Astrocyte (in vitro differentiated cells and primary cell): ENCODE measurements around the gene GPR156. TPM values are rescaled to one million over a fixed set of nuclear protein-coding genes. Genes with fewer than 3 reads are reported as not detected.

Source experiments
- DNase-seq: peaks from one replicate; pipeline ENCODE4 v3.0.0-alpha.2; 2010; ENCODE audit warnings: low read depth
- FAIRE-seq: peaks from 2 replicates; lab custom pipeline; 2011; peaks lifted over from hg19 to GRCh38; lab: Jason Lieb, UNC
- H2AFZ ChIP-seq: 2 replicates; pipeline ENCODE4 v1.6.0; 2012; ENCODE audit warnings: low read depth, low read length, inconsistent platforms
- H3K27ac ChIP-seq: 2 replicates; pipeline ENCODE4 v1.5.1; 2011; ENCODE audit warnings: low read depth, low read length, inconsistent platforms
- H3K27me3 ChIP-seq: 2 replicates; pipeline ENCODE4 v1.6.0; 2011; ENCODE audit warnings: low read length, inconsistent platforms; ENCODE audit not compliant: insufficient read depth
- H3K36me3 ChIP-seq: 2 replicates; pipeline ENCODE4 v1.5.1; 2011; ENCODE audit warnings: low read length, inconsistent platforms; ENCODE audit not compliant: insufficient read depth
- H3K4me1 ChIP-seq: 2 replicates; pipeline ENCODE4 v1.5.1; 2011; ENCODE audit warnings: low read length, inconsistent platforms; ENCODE audit not compliant: insufficient read depth
- H3K4me2 ChIP-seq: 2 replicates; pipeline ENCODE4 v1.6.0; 2012; ENCODE audit warnings: low read length, inconsistent platforms
- H3K4me3 ChIP-seq: 2 replicates; pipeline ENCODE4 v1.5.1; 2011; ENCODE audit warnings: low read depth, mild to moderate bottlenecking, low read length, inconsistent platforms; ENCODE audit not compliant: insufficient read depth
- H3K79me2 ChIP-seq: 2 replicates; pipeline ENCODE4 v1.6.0; 2012; ENCODE audit warnings: mild to moderate bottlenecking, low read length, inconsistent platforms; ENCODE audit not compliant: insufficient read depth
- H3K9ac ChIP-seq: 2 replicates; pipeline ENCODE4 v1.6.0; 2012; ENCODE audit warnings: mild to moderate bottlenecking, low read length, inconsistent platforms
- H3K9me3 ChIP-seq: 2 replicates; pipeline ENCODE4 v1.5.1; 2012; ENCODE audit warnings: low read depth, mild to moderate bottlenecking, low read length, inconsistent platforms; ENCODE audit not compliant: insufficient read depth
- H4K20me1 ChIP-seq: 2 replicates; pipeline ENCODE4 v1.6.0; 2012; ENCODE audit warnings: low read length, inconsistent platforms; ENCODE audit not compliant: insufficient read depth
- H3K27ac Mint-ChIP-seq: one replicate; pipeline ENCODE4 v1.8.0; 2021; ENCODE audit warnings: mild to moderate bottlenecking, mixed read lengths; ENCODE audit not compliant: unreplicated experiment
- H3K27me3 Mint-ChIP-seq: one replicate; pipeline ENCODE4 v1.8.0; 2021; ENCODE audit warnings: low read depth, mixed read lengths; ENCODE audit not compliant: unreplicated experiment
- H3K36me3 Mint-ChIP-seq: one replicate; pipeline ENCODE4 v1.8.0; 2021; ENCODE audit warnings: low read depth, mixed read lengths; ENCODE audit not compliant: unreplicated experiment
- H3K4me1 Mint-ChIP-seq: one replicate; pipeline ENCODE4 v1.8.0; 2021; ENCODE audit warnings: low read depth, mixed read lengths; ENCODE audit not compliant: unreplicated experiment
- H3K4me3 Mint-ChIP-seq: one replicate; pipeline ENCODE4 v1.8.0; 2021; ENCODE audit warnings: mild to moderate bottlenecking, moderate library complexity, mixed read lengths; ENCODE audit not compliant: unreplicated experiment
- H3K9me3 Mint-ChIP-seq: one replicate; pipeline ENCODE4 v1.8.0; 2021; ENCODE audit warnings: mild to moderate bottlenecking, mixed read lengths; ENCODE audit not compliant: unreplicated experiment
- CTCF ChIP-seq: IDR thresholded peaks from 2 replicates; pipeline ENCODE4 v1.5.1; 2011; ENCODE audit warnings: low read depth, mild to moderate bottlenecking, inconsistent platforms, low read length, moderate library complexity; ENCODE audit not compliant: insufficient read depth
- EZH2 ChIP-seq: IDR thresholded peaks from 2 replicates; pipeline ENCODE4 v1.6.1; 2012; ENCODE audit warnings: mild to moderate bottlenecking, low read length, inconsistent platforms; ENCODE audit not compliant: insufficient read depth
- total RNA-seq: library from RNA; stranded (reverse); gene quantifications from 2 replicates; pipeline ENCODE4 v1.2.1, GENCODE V29; 2021

The GPR156 gene
- total RNA-seq, 1 donor from 2014 or later, result 0.39 TPM

- Histone ChIP-seq H3K27me3 (no peaks in the 10 kb centered on the region), H3K9me3 (no peaks in the 10 kb centered on the region), H3K4me2 (no peak overlapping the region), H3K79me2 (no peaks in the 10 kb centered on the region), H3K4me1 (no peaks in the 10 kb centered on the region), H2AFZ (no peak overlapping the region), H3K9ac (no peak overlapping the region), H4K20me1 (no peaks in the 10 kb centered on the region), H3K36me3 (no peaks in the 10 kb centered on the region), H3K4me3 (no peak overlapping the region), H3K27ac (no peak overlapping the region)
- Mint-ChIP-seq H3K27me3 (no peaks in the 10 kb centered on the region), H3K27ac (no peak overlapping the region), H3K9me3 (no peaks in the 10 kb centered on the region), H3K4me3 (no peak overlapping the region), H3K4me1 (no peaks in the 10 kb centered on the region), H3K36me3 (peaks cover 4% of the 10 kb centered on the region)
- TF ChIP-seq EZH2, result no peak
- TF ChIP-seq CTCF, result no peak
- DNase-seq (no peak), FAIRE-seq (no peak)
Observed at GRCh38 chr3:120304616-120305015, 19.6 kb upstream of the GPR156 start.

GRCh38 chr3:120302361-120302760 is 17.3 kb upstream of the GPR156 start:
- Histone ChIP-seq H3K9me3 (no peaks in the 10 kb centered on the region), H2AFZ (no peak overlapping the region), H3K4me2 (no peak overlapping the region), H3K4me3 (no peak overlapping the region), H3K9ac (no peak overlapping the region), H3K4me1 (no peaks in the 10 kb centered on the region), H3K27me3 (no peaks in the 10 kb centered on the region), H4K20me1 (no peaks in the 10 kb centered on the region), H3K27ac (no peak overlapping the region), H3K79me2 (no peaks in the 10 kb centered on the region), H3K36me3 (no peaks in the 10 kb centered on the region)
- no peak for TF ChIP-seq EZH2
- H3K27ac Mint-ChIP-seq, result no peak overlapping the region
- no peaks in the 10 kb centered on the region for H3K27me3 Mint-ChIP-seq
- no peak overlapping the region for H3K4me3 Mint-ChIP-seq
- FAIRE-seq (no peak), DNase-seq (no peak)
- peaks cover 4% of the 10 kb centered on the region for H3K36me3 Mint-ChIP-seq
- no peaks in the 10 kb centered on the region for H3K4me1 Mint-ChIP-seq
- H3K9me3 Mint-ChIP-seq, result no peaks in the 10 kb centered on the region

GRCh38 chr3:120300971-120301370 is 15.9 kb upstream of the GPR156 start:
- no peaks in the 10 kb centered on the region for H3K9me3 ChIP-seq
- H4K20me1 ChIP-seq, result no peaks in the 10 kb centered on the region
- Mint-ChIP-seq H3K27ac (no peak overlapping the region), H3K9me3 (no peaks in the 10 kb centered on the region), H3K4me3 (no peak overlapping the region), H3K4me1 (no peaks in the 10 kb centered on the region), H3K27me3 (peaks cover 4% of the 10 kb centered on the region), H3K36me3 (no peaks in the 10 kb centered on the region)
- no peaks in the 10 kb centered on the region for H3K4me1 ChIP-seq
- no peaks in the 10 kb centered on the region for H3K36me3 ChIP-seq
- FAIRE-seq, result no peak
- H3K27me3 ChIP-seq, result no peaks in the 10 kb centered on the region
- no peak overlapping the region for H2AFZ ChIP-seq
- no peak overlapping the region for H3K9ac ChIP-seq
- no peaks in the 10 kb centered on the region for H3K79me2 ChIP-seq
- no peak overlapping the region for H3K4me3 ChIP-seq
- no peak for DNase-seq
- no peak overlapping the region for H3K27ac ChIP-seq
- H3K4me2 ChIP-seq, result no peak overlapping the region
- TF ChIP-seq CTCF (no peak), EZH2 (no peak)
